Measurements from ENCODE around the gene ABLIM1.

DNA sequence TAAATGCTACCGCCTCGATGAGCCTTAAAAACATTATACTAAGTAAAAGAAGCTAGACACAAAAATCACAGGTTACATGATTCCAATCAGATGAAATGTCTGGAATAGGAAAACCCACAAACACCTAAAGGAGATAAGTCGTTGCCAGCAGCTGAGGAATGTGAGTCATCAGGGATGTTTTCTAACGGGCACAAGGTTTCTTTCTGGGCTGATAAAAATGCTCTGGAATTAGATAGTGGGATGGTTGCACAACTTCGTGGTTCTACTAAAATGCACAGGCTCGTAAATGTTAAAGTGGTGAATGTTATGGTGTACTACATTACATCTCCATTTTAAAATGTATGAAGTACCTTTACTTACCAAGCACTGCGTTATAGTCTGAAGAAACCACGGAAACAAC is 9.7 kb downstream of the ABLIM1 start:
- TF ChIP-seq, protein P1, sequence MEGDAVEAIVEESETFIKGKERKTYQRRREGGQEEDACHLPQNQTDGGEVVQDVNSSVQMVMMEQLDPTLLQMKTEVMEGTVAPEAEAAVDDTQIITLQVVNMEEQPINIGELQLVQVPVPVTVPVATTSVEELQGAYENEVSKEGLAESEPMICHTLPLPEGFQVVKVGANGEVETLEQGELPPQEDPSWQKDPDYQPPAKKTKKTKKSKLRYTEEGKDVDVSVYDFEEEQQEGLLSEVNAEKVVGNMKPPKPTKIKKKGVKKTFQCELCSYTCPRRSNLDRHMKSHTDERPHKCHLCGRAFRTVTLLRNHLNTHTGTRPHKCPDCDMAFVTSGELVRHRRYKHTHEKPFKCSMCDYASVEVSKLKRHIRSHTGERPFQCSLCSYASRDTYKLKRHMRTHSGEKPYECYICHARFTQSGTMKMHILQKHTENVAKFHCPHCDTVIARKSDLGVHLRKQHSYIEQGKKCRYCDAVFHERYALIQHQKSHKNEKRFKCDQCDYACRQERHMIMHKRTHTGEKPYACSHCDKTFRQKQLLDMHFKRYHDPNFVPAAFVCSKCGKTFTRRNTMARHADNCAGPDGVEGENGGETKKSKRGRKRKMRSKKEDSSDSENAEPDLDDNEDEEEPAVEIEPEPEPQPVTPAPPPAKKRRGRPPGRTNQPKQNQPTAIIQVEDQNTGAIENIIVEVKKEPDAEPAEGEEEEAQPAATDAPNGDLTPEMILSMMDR (IDR thresholded peaks at IDR 0.05 in 2 of 3, conservative IDR thresholded peaks at IDR 0.05 in 1 of 3; ENCODE audit: control insufficient read depth in 2 of 3, extremely low read depth in 1 of 3, insufficient read depth in 1 of 3, low read depth in 3 of 3, low read length in 3 of 3): no peak
- TF ChIP-seq NRF1 (conservative IDR thresholded peaks at IDR 0.05; ENCODE audit: low read depth, low read length) (no peak), ZBED1 (IDR thresholded peaks at IDR 0.05; ENCODE audit: borderline replicate concordance) (no peak)
